Liver (tissue), 3 donors: Measurements from ENCODE around the gene CDC27.

Experiments
- EGR1 ChIP-seq, 2 donors: IDR thresholded peaks; 2 replicates each; pipeline ENCODE4 v1.6.1; 2016 to 2018; ENCODE audit warnings: antibody characterized with exemption in 2 of 2, low read depth in 2 of 2
- GABPA ChIP-seq, 2 donors: IDR thresholded peaks in 1 of 2; conservative IDR thresholded peaks in 1 of 2; 2 replicates each; pipeline ENCODE4 v1.6.1; 2016; ENCODE audit warnings: antibody characterized with exemption in 2 of 2, mild to moderate bottlenecking in 1 of 2, moderate library complexity in 1 of 2
- NR2F2 ChIP-seq: IDR thresholded peaks from 2 replicates; pipeline ENCODE4 v1.6.1; 2016; ENCODE audit warnings: antibody characterized with exemption
- SP1 ChIP-seq: IDR thresholded peaks from 2 replicates; pipeline ENCODE4 v1.6.1; 2018; ENCODE audit warnings: antibody characterized with exemption, mild to moderate bottlenecking
- TF ChIP-seq, protein P1 (sequence below): fragments of 150-350 bp; IDR thresholded peaks from 2 replicates; pipeline ENCODE4 v1.5.1; 2017; ENCODE audit warnings: improper control_type of control experiment, low read depth, low read length; ENCODE audit not compliant: missing input control
- TF ChIP-seq, protein P2 (sequence below): IDR thresholded peaks from 2 replicates; pipeline ENCODE4 v1.6.1; 2016; ENCODE audit warnings: antibody characterized with exemption
- donor health status: healthy.
- donor health status: healthy.

DNA sequence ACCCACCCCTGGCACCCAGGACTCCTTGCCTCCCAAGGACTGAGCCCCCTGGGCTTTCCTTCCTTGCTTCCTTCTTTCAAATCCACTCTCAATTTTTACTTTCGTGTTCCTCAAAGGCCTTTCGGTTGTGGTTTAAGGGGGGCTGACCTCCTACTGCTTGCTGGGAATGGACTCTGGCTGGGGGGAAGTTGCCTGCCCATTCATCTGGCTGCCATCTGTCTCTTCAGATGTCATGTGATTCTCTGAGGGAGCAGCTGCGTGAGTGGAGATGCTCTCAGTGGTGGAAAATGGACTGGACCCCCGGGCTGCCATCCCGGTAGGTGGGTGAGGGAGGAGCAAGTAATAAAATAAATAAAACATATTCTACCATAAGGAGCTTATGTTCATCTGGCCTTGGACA lies 116.2 kb downstream of the CDC27 start:
- TF ChIP-seq GABPA (IDR thresholded peaks at IDR 0.05 in 1 of 2, conservative IDR thresholded peaks at IDR 0.05 in 1 of 2) (no peak), SP1 (no peak), NR2F2 (no peak), EGR1 (IDR thresholded peaks at IDR 0.05; ENCODE audit: low read depth in 2 of 2) (no peak)
- TF ChIP-seq, protein P1, sequence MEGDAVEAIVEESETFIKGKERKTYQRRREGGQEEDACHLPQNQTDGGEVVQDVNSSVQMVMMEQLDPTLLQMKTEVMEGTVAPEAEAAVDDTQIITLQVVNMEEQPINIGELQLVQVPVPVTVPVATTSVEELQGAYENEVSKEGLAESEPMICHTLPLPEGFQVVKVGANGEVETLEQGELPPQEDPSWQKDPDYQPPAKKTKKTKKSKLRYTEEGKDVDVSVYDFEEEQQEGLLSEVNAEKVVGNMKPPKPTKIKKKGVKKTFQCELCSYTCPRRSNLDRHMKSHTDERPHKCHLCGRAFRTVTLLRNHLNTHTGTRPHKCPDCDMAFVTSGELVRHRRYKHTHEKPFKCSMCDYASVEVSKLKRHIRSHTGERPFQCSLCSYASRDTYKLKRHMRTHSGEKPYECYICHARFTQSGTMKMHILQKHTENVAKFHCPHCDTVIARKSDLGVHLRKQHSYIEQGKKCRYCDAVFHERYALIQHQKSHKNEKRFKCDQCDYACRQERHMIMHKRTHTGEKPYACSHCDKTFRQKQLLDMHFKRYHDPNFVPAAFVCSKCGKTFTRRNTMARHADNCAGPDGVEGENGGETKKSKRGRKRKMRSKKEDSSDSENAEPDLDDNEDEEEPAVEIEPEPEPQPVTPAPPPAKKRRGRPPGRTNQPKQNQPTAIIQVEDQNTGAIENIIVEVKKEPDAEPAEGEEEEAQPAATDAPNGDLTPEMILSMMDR: no peak
- TF ChIP-seq, protein P2, sequence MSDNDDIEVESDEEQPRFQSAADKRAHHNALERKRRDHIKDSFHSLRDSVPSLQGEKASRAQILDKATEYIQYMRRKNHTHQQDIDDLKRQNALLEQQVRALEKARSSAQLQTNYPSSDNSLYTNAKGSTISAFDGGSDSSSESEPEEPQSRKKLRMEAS: no peak
